GM13976 (cell line): Measurements from ENCODE around the gene INO80E.

Experiments
- DNase-seq: peaks from one replicate; pipeline ENCODE4 v3.0.0; 2012; ENCODE audit warnings: low spot score
- CTCF ChIP-seq: IDR thresholded peaks from 2 replicates; pipeline ENCODE4 v1.5.1; 2012; ENCODE audit warnings: borderline replicate concordance, mild to moderate bottlenecking; ENCODE audit not compliant: insufficient read depth; ENCODE audit errors: extremely low read depth, missing control alignments, control extremely low read depth
- in situ Hi-C: fragments of 300-500 bp; cut with MboI; formaldehyde crosslinking; loops from one replicate; pipeline ENCODE4 v1.12.0; 2022; ENCODE audit warnings: low sequenced_read_pairs, mixed read lengths, inconsistent platforms; ENCODE audit not compliant: unreplicated experiment

The INO80E gene

GRCh38 chr16:29977063-29977825 lies 18.8 kb upstream of the INO80E start:
- DNase-seq, result no peak
- TF ChIP-seq CTCF, result no peak
- in situ Hi-C loops, result loop anchor here (10.0 kb wide), 1 partner anchor 62 kb away; no protein-coding TSS in a partner anchor

- no peak for TF ChIP-seq CTCF
- in situ Hi-C loops, result loop anchor here (10.0 kb wide), 1 partner anchor 63 kb away; no protein-coding TSS in a partner anchor
- DNase-seq, result no peak
These were observed 18.0 kb upstream of the INO80E start for GRCh38 chr16:29978081-29978480.

- in situ Hi-C loops, result loop anchor here (10.0 kb wide), 1 partner anchor 64 kb away; no protein-coding TSS in a partner anchor
- no peak for DNase-seq
- no peak for TF ChIP-seq CTCF
These were observed 17.3 kb upstream of the INO80E start for GRCh38 chr16:29978564-29979270.

GRCh38 chr16:29982560-29983419 lies 13.3 kb upstream of the INO80E start:
- no peak for DNase-seq
- no peak for TF ChIP-seq CTCF
- in situ Hi-C loops, result no loop called here

GRCh38 chr16:29983420-29984136 lies 12.5 kb upstream of the INO80E start:
- in situ Hi-C loops, result no loop called here
- TF ChIP-seq CTCF, result no peak
- no peak for DNase-seq
